ENCODE measurements around the gene ITGA3.

Gene ITGA3

DNA sequence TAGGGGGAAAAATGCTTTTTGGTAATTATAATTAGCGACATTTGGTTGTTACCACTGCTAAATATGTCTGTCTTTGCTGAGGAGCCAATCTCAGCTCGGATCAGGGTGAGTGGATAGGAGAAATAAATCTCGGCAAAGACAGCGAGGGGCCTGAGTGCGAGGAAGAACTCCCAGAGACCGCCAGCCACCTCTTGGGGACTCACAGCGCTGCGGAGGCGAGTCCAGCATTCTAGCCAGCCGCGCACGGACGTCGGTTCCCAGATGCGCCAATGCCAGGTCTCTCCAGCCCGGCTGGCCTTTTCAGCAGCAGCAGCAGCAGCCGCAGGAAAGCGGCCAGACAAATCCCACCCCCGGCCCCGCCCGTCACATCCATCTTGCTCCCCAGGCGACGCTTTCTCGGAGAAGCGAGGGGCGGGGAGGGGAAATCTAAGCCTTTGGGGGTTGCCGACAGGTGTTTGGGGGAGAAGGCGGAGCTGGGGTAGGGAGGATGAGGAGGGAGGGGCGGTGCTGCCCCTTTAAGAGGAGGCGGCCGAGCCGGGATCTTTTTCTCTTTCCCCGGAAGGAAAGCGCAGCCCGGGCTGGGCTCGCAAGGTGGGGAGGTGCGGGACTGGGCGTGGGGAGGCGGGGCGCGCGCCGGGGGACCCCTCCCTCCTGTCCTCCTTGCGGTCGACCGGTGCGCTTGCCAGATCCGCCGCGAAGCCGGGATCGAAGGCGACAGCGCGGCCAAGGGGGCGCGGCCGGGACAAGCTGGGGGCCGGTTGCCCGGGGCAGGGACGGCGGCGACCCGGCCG, at the start of gene ITGA3:
ITGA3 (plus strand) TSS at position 685 of the 791 bp plus-strand sequence. CDS start 330 bp downstream, outside the sequence.
- CTCF ChIA-PET, result interaction anchor here (0.6 to 3.1 kb wide), 8 partner anchors 8 to 57 kb away, joined by 3 to 18 read pairs (median 4); no protein-coding TSS in a partner anchor
- POLR2A ChIA-PET, result no interaction called here
- TF ChIP-seq, protein P1, sequence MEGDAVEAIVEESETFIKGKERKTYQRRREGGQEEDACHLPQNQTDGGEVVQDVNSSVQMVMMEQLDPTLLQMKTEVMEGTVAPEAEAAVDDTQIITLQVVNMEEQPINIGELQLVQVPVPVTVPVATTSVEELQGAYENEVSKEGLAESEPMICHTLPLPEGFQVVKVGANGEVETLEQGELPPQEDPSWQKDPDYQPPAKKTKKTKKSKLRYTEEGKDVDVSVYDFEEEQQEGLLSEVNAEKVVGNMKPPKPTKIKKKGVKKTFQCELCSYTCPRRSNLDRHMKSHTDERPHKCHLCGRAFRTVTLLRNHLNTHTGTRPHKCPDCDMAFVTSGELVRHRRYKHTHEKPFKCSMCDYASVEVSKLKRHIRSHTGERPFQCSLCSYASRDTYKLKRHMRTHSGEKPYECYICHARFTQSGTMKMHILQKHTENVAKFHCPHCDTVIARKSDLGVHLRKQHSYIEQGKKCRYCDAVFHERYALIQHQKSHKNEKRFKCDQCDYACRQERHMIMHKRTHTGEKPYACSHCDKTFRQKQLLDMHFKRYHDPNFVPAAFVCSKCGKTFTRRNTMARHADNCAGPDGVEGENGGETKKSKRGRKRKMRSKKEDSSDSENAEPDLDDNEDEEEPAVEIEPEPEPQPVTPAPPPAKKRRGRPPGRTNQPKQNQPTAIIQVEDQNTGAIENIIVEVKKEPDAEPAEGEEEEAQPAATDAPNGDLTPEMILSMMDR (IDR thresholded peaks at IDR 0.05; ENCODE audit: control extremely low read depth, extremely low read depth, low read depth, missing control alignments), result no peak
- DNase-seq (ENCODE audit: extremely low spot score), result peak; percentile 68

DNA sequence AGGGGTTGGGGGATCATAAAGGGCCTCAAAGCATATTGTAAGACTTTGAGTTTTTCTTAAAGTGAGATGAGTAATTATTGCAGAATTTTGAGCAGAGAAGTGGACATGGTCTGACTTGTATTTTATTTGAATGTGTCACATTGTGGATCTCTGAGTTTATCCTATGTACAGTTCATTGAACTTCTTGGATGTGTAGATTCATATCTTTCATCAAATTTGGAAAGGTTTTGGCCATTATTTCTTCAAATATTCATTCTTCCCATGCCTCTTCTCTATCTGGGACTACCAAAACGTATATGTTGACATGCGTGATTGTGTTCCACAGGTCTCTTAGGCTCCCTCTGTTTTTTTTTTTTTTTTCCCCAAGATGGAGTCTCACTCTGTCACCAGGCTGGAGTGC, 46.6 kb upstream of the ITGA3 start:
- ChIA-PET CTCF (interaction anchor here (2.1 kb wide), 1 partner anchor 13 kb away, joined by 5 read pairs; no protein-coding TSS in a partner anchor), POLR2A (no interaction called here)
- no peak for DNase-seq (ENCODE audit: extremely low spot score)
- TF ChIP-seq, protein P1 (IDR thresholded peaks at IDR 0.05; ENCODE audit: control extremely low read depth, extremely low read depth, low read depth, missing control alignments), result no peak

DNA sequence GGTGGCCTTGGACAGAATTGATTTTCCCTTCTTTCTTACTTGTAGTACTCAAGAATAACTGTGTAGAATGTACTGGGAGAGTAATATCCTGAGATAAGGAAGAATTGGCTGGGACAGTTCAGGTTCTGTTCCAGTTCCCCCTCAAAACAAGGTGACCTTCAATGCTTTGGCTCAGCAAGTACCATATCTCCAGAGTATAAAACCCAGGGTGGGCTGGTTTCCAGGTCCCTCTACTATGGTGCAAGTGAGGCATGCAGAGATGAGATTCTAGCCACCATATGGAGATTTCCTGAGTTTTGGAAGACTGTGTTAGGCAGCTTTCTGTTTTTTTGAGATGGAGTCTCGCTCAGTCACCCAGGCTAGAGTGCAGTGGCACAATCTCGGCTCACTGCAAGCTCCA, 42.8 kb upstream of the ITGA3 start:
- POLR2A ChIA-PET, result no interaction called here
- CTCF ChIA-PET, result no interaction called here
- DNase-seq (ENCODE audit: extremely low spot score), result no peak
- TF ChIP-seq, protein P1 (IDR thresholded peaks at IDR 0.05; ENCODE audit: control extremely low read depth, extremely low read depth, low read depth, missing control alignments), result no peak

DNA sequence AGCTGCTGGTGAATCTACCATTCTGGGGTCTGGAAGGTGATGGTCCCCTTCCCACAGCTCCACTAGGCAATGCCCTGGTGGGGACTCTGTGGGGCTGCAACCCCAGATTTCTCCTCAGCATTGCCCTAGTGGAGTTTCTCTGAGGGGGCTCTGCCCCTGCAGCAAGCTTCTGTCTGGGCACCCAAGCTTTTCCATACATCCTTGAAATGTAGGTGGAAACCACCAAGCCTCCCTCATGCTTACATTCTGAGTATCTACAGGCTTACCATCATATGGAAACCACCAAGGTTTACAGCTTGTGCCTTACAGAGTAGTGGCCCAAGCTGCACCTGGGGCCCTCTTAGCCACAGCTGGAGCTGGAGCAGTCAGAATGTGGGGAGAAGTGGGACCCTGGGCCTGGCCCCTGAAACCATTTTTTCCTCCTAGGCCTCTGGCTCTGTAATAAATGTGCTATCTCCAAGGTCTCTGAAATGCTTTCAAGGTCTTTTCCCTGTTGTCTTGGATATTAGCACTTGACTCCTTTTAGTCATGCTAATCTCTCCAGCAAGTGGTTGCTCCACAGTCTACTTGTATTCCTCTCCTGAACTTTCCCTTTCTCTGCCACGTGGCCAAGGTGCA, 41.3 kb upstream of the ITGA3 start:
- CTCF ChIA-PET, result interaction anchor here (1.5 to 3.0 kb wide), 2 partner anchors 18 to 80 kb away, joined by 5 to 20 read pairs; partner anchors contain the start of gene DLX3

DNA sequence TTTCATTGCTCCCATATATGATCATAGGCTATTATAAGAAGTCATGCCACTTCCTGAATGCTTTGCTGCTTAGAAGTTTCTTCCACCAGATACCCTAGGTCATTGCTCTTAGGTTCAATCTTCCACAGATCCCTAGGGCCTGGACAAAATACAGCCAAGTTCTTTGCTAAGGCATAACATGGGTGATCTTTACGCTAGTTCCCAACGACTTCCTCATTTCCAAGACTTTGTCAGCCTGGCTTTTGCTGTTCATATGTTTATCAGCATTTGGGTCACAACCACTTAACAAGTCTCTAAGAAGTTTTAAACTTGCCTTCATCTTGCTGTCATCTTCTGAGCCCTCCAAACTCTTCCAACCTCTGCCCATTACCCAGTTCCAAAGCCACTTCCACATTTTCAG, 40.8 kb upstream of the ITGA3 start:
- CTCF ChIA-PET, result interaction anchor here (1.5 to 3.0 kb wide), 2 partner anchors 18 to 79 kb away, joined by 5 to 20 read pairs; partner anchors contain the start of gene DLX3
- no peak for DNase-seq (ENCODE audit: extremely low spot score)
- TF ChIP-seq, protein P1 (IDR thresholded peaks at IDR 0.05; ENCODE audit: control extremely low read depth, extremely low read depth, low read depth, missing control alignments), result no peak
- POLR2A ChIA-PET, result no interaction called here

More for the DNA sequence above, 41.3 kb upstream of the ITGA3 start:
- TF ChIP-seq, protein P1 (IDR thresholded peaks at IDR 0.05; ENCODE audit: control extremely low read depth, extremely low read depth, low read depth, missing control alignments), result no peak
- no peak for DNase-seq (ENCODE audit: extremely low spot score)
- POLR2A ChIA-PET, result no interaction called here

DNA sequence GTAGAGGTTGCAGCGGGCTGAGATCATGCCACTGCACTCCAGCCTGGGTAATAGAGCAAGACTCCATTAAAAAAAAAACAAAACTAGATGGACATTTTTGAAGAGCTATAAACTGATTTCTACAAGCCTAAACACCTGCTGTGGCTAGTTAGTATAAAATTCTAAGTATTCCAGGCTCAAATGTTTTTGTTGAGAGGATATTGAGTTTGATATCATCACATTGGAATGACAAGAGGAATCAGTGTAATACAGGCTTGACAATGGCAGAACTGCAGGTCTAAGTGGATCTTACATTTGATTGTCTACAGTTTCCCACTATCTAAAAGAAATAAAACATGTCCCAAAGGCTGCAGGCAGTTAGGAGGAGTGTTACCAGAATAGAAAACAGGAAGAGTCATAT, 37.0 kb upstream of the ITGA3 start:
- TF ChIP-seq, protein P1 (IDR thresholded peaks at IDR 0.05; ENCODE audit: control extremely low read depth, extremely low read depth, low read depth, missing control alignments), result no peak
- ChIA-PET CTCF (interaction anchor here (0.8 to 4.4 kb wide), 3 partner anchors 8 to 69 kb away, joined by 3 to 21 read pairs (median 5); no protein-coding TSS in a partner anchor), POLR2A (no interaction called here)
- DNase-seq (ENCODE audit: extremely low spot score), result no peak
